A172 (cell line): Measurements from ENCODE around the gene RBMS1. TPM values are rescaled to one million over a fixed set of nuclear protein-coding genes. Genes with fewer than 3 reads are reported as not detected.

Source experiments
- DNase-seq: peaks from one replicate; pipeline ENCODE4 v3.0.0-alpha.2; 2015; ENCODE audit warnings: low spot score
- total RNA-seq: library from RNA; depleted of rRNA; stranded (reverse); fragments of >200 nt; shearing (Covaris generic); gene quantifications from 2 replicates; pipeline ENCODE4 v1.2.3, GENCODE V29; 2014

The RBMS1 gene
- total RNA-seq, 1 experiment from 2014 or later = 83.7 TPM

DNA sequence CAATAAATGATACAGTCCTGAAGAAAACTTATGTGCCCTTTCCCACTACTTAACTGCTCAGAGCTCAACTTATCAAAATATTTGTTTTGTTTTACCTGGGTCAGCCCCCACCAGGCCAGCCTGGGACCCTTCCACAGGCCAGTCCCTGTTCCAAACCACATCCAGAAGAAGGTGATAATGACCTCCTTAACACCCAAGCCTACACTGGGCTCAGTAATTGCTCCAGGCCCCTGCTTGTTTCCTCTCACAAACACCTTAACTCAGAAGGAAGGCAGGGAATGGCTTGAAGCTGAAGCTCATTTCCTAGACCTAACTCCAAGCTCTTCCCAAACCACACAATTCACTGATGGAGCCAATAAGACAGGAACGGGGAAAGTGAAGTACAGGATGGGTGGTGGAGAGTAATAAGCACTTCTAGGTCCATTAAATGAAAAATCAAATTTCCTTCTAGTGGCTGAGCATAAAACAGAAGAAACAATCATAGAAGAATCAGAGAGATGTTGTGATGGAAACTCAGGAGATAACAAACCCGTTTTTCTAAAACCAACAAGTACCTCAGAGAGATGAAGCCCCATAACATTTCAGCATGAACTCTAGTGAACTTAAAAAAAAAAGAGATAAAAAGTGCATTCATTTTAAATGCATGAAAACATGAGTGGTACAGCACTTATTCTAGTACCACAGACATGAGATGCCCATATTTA is 160.1 kb downstream of the RBMS1 start:
- DNase-seq = no peak

DNA sequence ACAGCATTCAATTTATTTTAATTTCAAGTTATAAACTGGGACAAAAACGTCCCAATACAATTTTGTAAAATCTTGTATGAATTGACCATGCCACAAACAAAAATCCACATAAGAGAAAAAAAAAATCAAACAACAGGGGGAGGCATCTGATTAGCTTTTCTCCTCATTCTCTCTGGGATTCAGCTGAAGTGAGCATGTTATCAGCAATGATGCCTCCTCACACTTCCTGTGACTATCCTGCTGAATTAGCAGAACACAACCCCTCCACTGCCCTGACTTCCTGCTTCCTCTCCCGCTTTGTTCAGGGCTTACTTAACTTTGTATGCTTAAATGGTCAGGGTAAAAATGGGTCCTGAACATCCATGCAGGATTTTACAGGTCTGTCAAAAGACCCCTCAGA is 161.3 kb downstream of the RBMS1 start:
- peak; percentile 74 for DNase-seq

DNA sequence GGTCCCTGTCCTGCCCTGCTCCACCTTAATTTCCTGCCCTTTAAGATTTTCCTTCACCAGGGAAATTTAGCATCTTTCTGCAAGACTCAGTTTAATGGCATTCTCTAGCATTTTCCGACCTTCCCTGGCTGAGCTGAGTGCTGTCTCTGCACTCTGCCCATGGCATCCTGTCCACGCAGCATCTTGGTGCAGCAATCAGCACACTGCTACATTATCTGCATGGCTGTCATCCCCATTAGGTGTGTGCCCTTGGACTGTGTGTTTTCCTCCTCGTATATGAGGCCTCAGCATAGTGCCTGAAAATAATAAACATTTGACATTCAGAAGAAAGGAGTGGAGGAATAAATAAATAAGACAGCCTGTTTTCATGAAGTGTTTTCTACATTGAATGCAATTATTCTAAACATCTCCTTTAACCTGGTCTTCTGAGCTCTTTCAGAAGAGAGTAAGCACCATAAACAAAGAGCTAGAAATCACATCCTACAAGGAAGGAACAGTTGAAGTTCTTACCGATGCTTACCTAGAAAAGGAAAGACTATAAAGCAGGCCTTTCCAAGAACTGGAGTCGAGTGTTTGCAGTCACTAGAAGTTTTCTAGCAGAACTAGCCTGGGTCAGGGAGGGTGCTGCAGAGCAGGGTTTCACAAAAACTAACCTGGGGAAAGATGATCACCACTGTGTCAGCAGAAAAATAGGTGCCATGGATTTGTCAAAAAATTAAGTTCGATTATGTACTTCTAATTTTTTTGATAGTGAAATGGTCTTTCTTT is 162.2 kb downstream of the RBMS1 start:
- DNase-seq = no peak

DNA sequence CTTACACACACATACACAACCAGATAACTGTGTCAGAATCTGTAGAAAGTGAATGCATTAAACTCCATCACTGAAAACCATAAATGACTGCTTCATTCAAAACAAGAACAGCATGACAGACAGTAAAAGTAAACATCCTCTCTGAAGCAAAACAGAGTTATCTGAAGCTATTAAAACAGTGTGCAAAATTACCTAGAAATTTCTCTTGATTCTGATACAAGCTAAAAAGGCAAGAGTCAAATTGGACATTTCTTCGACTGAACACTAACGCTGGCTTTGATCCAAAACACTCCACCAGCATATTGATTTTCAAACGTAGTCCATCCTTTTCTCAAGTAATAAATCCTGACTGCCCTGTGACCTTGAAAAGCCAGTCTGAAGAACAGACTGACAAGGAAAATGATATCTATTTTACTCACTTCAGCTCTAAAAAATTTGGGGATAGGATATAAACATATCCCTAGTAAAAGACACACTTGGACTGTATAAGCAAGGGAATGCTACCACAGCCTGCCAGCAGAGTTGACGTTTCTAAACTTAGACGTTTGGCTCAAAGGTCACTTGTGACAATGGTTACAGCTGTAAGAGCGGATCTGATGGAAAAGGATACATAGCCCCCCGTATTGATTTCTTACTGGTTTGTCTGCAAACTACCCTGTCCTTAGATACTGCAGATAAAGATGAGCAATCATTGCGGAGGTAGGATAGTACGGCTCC is 164.6 kb downstream of the RBMS1 start:
- DNase-seq = no peak

DNA sequence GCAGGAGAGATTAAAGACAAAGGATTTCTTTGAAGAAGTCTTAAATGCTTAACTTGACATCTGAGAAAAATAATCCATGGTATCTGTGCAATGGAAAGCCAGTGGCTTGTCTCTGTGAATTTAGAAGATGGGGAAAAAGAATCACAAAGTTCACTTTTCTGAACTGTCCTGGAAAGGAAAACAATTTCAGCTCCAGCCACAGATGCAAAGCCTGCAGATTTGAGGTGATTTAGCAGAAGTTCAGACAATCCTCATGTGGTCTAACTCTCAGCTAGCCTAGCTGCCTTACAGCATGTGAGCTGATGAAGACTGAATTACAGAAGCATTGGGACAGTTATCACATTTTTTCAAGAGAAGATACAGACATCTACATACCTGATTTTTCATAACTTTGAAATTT is 166.8 kb downstream of the RBMS1 start:
- DNase-seq = no peak

DNA sequence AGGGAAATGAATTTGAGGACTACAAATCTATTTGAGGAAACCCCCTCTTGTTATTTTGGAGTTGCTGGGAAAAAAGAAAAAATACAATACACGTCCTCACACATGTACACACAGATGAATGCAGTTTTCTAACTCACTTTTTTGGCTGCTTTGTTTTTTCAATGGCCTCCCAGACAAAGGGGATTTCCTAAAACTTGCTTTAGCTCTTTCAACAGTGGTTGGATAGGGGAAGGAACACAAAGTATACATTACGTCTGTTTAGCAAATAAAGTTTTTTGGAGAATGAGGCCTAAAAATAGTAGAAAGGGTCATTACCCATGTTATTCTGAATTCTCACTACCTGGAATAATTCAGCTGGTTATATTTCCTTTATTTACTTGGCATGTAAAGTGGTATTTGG is 168.2 kb downstream of the RBMS1 start:
- DNase-seq = no peak

DNA sequence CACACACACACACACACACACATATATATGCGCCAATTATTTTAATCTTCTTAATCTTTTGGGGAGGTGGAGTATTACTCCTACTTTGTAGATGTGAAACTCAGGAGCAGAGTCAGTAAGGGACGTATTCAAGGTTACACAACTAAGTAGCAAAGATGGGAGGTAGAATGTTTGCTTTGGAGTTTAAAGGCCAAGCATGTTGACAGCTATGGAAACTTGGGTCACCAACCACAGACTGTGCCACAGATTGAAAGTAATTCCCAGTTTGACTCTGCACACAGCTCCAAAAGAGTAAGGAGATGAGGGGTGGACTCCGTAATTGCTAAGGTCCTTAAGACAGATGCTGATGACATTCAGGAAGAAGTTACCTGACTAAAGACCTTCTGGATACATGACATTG is 168.7 kb downstream of the RBMS1 start:
- no peak for DNase-seq

DNA sequence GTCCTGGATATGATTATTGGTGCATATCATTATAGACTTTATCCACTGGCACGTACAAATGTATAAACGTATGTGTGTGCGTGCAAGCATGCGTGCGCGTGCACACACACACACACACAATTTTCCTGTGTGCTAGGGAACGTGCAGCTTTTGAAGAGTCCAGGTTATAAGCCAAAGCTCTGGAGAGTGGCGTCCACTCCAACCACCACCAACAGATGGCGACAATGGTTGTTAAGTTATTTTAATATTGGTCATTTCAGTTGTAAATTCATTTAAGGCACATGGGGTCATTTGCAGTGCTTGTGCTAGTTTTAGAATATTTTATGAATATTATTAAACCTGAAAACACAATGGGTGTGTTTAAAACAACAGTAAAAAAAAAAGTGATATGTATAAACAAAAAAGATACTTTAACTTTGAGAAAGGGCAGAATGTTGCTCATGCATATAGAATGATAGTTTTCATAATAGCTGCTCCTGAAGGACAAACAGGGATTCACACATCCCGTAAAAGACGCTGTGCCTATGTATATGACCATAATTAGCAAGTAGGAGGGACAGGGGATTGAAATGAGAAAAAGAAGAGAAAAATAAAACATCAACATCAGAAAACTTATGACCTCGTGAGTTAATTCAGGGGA is 169.3 kb downstream of the RBMS1 start:
- DNase-seq = peak; percentile 48

DNA sequence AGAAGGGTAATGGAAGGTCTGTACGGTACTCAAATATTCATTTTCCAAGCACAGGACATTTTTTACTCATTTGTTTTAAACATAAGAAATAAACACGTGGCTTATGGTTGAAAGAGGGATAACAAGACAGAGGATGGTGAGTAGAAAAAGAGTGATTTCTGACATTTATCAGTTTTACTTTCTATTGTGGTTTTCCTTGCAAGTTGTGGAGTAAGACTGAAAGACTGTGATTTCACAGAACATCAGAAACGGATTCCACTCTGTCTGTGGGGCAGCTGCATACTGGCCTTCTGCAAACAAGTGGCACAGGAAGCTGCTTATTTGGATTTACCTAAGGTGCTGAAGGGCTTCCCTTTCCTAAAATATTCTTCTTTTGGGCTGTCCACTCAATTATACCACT is 171.3 kb downstream of the RBMS1 start:
- DNase-seq = no peak

DNA sequence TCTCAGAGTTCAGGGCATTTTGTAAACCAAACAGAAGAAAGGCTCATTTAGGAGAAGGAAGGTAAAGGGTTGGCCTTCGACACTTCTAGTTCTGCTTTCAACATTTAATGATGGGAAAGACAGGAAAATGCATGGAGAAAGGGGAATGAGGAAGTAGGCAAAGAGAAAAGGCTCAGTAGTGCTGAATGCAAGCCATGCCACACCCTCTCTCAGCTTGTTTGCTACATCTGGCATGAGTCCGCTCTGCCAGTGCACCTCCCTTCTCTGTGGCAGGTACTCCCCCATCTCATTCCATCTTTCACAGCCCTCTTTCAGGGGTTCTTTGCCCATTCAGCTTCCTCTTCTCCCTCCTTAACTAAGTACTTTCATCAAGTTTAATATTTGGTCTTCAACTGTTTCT is 172.6 kb downstream of the RBMS1 start:
- DNase-seq = no peak

DNA sequence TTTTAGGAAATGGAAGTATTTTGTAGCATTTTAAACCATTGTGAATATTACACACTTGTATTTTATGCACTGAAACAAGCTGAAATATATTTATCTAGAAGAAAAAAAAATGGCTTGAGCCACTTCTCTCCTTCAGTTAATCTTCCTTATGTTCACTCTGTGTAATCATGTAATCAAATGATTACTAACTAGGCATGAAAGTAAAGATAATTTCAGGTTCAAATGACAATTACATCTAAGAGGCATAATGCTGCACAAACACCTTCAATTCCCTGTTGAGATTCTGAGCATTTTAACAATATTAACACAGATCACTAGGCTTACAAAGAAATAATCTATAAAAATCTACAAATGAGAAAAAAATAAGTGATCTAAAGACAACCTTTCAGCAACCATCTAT is 173.9 kb downstream of the RBMS1 start:
- no peak for DNase-seq

DNA sequence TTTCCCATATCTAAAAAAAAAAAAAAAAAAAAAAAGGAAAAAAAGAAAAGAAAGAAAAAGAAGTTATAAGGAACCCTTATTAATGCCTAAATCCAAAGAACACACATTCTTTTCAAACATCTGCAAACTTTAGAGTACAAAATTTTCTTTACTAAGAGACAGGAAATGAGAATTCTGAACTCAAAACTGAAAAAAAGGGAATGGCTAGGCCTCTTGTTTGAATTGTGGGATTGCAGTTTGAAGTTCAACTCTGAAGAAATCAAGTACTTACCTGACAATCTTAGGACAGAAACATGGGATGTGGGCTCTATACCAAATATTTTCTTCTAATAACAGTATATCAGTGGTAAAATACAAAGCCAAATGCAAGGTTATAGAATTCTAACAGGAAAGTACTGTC is 175.4 kb downstream of the RBMS1 start:
- DNase-seq = no peak

DNA sequence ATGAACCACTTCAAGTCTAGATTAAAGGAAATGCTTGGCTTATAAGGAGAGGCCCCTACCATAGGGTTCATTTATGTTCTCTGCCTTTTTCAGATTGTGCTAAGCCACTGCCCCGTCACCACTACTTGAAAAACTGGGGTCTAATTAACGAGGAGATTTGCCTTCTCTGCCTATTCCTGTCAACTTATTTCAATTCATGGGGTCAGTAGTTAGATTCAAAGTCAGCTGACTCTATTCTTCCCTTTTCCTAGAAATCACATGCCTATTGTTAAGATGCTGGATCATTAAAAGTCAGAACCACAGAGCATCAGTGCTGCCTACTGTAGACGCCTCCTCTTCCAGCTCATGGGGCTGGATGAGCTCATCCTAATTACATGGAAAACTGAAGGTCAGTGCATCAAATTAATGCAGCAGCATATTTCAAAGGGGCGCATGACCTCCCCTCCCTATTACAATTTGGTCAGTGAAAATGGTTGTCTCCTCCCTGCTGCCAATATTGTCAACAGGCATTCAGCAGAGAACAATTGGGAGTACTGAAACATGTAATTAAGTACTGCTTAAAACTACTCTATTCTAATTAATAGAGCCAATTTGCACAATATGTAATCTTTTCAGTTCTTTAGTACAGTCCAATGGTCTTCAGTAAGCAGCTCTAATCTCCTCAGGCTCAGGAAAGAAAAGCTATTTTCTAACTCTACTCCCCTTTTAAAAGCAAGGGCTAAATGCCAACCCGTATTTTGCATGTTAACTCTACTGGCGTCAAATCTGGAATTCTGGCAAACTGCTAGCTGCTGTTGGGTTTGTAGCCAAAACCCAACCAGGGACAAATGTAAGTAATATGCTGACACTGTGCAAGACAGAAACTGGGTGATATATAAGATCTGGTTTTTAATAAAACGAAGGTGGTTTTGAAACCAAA is 176.2 kb downstream of the RBMS1 start:
- no peak for DNase-seq

DNA sequence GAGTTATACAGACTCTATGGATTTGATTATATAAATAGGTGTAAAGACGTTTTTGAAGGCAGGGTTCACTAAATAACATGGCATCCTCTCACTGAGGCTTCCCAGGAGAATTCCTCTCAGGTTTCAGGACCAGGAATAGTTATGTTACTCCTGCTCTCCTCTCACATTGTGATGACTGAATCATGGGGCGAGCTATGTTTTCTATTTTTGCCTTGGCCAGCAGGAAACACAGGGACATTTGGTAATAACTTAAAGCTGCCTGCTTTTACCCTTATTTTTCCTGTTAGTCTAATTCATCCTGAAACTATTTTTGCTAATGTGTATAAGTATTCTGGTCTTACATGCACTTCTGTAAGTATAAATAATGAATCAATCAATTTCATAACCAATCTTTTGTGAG is 178.3 kb downstream of the RBMS1 start:
- no peak for DNase-seq

DNA sequence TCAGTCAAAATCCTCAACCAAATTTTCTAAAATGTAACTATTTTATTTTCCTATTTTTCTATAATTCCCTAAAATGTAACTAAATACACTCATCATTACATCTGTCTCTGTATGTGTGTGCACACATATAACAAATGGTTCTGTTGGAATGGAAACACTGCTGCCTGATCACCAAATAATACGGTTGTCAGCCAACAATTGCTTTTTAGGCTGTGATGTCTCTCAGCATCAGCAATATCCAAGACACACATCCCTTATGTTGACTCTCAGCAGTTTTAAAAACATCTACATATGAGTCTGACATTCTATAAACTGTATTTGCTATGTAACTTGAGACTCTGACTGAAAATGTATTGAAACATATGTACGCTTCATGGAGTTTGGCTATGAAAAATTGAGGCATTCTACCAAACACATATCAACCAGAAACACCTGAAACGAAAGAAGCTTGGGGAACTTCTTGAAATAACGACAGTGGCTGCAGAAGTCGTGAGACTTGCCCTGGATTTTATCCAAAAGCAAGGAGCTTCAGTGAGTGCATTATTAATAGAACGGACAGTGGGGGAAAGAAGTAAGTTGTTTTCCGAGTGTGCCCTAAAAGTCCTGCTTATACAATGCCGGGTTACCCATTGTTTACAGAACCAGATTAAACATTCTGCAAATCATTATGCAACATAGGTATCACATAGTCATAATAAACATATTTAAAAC is 183.3 kb downstream of the RBMS1 start:
- DNase-seq = no peak

DNA sequence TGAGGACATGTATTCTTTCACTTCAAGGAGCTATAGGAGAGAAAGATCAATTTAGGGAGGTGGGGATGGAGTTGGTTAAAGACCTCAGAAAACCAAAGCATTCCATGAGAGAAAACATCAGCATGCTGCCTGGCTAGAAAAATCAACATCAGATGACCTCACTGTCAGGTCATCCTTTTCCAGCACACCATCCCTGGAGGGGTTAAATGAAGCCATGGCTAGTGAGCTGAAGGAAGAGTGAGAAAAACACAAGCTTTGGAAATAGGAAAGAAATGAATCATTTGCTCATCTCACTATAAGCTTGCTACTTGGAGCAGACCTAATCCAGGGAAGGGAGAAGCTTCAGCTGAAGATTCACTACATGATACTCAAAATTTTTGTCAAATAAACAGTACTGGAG is 184.0 kb downstream of the RBMS1 start:
- DNase-seq = peak; percentile 38

DNA sequence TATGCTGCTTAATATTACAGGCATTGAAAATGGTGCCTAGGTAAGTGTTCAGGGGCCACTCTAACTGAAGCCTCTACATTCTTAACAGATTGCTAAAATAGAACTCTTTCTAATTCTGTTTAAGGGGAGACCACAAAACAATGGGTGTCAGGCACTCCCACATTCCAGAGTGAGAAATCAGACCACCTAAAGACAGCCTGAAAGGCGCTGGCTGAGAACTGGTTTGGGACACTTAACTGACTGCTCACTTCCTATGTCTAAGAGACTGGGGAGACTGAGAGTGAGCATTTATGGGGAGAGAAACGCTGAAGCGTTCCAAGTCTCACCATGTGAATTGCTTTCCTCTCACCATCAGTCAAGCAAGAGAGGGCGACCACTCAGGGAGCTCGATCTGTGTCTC is 184.7 kb downstream of the RBMS1 start:
- DNase-seq = peak; percentile 94

DNA sequence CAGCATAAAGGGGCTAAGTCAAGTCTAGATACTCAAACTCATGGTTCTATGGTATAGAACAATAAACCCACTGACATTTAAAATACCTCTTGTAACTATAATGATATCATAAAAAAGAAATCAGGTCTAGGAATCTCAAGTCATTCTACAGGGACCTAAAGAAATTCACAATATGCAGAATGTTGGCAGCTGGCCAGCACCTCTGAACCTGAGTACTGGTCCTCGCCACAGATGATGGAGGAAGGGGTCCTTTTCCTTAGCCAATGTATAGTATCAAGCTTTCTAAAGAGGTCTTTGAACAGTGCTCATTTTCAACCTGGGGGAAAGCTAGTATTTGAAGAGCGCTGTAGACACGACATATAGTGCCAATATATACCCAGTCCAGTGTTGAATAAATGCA is 185.1 kb downstream of the RBMS1 start:
- DNase-seq = no peak

DNA sequence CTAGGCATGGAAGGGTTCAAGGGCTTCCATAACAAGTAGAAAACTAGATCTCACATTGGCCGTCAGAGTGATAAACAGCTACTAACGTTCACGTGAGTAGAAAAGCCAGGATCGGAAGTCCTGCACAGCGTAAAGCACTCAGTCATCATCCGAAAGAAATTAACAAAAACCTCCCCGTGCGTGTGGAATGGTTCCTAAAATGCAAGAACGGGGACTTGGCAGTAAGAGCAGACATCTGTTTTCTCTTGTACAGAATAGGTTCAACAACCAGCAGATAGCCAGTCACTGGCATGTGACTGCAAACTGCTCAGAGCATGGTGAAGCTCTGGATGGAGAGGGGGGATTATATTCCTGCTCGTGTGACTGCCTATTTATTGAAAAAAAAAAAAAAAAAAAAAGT is 186.6 kb downstream of the RBMS1 start:
- no peak for DNase-seq

DNA sequence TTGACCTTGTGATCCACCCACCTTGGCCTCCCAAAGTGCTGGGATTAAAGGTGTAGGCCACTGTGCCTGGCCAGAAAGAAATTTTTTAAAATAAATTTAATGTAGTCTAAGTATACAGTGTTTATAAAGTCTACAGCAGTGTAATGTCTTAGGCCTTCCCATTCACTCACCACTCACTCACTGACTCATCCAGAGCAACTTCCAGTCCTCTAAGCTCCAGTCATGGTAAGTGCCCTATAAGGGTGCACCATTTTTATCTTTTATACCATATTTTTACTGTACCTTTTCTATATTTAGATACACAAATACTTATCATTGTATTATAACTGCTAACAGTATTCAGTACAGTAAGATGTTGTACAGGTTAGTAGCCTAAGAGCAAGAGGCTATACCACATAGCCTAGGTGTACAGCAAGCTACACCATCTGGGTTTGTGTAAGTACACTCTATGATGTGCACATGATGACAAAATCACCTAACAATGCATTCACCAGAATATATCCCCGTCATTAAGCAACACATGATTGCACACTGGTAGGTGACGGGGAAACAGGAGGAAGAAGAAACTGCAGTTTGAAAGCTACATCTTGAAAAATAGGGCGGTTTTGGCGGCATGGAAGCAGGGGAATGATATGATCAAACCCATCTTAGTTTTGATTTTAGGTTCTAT is 188.4 kb downstream of the RBMS1 start:
- DNase-seq = no peak
